GM19193 (cell line): ENCODE results near the gene FGF5.

Source experiments
- POLR2A ChIP-seq: IDR thresholded peaks from 4 replicates; pipeline ENCODE4 v1.6.1; 2011; ENCODE audit not compliant: insufficient read depth, insufficient read length; ENCODE audit errors: extremely low read depth

FGF5 gene

DNA sequence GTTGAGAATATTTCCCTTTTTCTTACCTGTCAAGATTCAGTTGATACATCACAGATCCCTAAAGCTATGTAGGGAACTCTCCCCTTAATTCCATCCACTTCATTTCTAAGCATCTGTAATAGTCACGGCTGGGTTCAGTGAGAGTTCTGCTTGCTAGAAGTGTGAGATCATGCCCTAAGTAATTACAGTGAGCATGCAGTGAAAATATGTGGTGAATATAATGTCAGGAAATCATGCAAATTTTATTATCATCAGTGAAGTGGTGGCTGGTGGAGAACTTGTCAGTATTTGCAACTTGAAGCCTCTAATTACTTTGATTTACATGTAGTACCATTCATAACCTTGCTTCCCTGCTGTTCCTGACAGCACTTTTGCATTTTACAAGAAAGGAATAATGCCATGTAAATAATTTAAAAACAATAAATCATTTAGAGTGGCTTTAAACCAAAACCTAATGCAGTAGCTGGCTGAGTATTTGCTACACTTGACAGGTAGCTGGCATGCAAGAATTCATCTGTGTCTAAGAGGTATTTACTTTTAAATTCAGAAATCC, 40.8 kb downstream of the FGF5 start:
- no peak for TF ChIP-seq POLR2A

DNA sequence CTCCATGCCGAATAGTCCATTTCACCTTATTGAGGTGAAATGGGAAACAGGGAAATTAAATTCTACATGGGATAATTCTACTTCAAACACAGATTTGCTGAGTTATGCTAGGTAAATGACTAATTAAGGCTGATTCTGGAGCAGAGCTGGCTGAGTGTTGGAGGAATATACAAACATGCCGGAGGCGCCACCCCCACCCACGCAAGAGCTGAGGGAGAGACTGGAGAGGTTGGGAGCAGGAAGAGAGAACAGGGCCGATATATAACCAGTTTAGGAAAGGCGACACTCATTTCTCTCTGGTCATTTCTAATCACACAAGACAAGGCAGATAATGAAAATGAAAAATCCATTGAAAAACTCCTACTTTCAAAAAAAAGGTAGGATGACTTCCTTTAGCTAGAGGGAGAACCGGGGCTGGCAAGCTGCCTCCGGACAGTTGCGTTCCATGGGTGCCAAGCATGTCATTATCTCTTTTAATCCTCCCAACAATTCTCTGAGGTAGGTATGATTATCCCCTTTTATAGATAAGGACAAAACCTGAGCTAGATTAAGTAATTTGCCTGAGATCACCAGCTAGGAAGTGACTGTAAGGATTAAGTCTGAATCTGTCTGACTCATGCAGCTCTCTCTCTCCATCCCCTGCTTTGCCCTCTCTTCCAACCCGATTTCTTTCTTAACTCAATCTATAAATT, 41.5 kb downstream of the FGF5 start:
- no peak for TF ChIP-seq POLR2A

DNA sequence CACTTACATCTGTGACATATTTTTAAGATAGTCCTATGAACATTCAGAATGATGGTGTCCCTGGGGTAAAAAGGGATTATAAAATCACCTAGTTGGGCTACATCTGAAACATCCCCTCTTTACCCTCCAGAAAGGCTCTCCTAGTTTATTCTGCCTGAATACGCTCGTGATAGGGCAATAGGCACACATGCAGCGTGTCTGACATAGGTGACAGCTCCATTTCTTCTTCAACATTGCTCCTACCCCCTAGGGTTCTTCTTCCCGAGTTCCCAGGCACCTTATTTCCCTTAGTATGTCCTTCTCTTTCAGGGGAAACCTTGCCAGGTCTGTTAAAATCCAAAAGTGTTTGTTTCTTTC, 42.0 kb downstream of the FGF5 start:
- TF ChIP-seq POLR2A = no peak

DNA sequence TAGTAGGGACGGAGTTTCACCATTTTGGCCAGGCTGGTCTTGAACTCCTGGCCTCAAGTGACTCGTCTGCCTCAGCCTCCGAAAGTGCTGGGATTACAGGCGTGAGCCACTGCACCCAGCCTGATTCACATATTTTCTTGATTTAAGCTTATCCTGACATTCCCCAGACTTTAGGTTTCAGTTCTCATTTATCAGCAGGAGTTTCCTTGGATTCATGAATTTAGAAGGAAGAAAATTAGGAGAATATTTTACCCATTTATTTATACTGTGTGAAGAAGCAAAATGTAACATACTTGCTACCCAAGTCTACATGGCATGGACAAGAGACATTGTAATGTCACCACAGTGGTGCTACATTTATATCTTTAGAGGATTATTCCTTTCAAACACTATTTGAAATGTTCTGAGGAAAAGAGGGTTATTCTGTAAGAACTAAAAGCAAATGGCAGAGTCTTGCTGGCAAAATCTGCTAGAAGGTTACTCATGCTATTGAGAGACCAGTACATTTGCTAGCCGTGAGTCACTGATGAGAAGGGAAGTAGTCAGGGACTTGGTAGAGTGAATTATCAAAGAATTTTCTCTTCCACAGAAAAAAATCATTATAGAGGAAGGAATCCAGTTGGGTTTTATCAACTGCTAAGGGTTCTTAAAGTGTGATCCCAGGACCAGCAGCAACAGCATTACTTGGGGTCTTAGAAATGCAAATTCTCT, 43.0 kb downstream of the FGF5 start:
- TF ChIP-seq POLR2A = no peak

DNA sequence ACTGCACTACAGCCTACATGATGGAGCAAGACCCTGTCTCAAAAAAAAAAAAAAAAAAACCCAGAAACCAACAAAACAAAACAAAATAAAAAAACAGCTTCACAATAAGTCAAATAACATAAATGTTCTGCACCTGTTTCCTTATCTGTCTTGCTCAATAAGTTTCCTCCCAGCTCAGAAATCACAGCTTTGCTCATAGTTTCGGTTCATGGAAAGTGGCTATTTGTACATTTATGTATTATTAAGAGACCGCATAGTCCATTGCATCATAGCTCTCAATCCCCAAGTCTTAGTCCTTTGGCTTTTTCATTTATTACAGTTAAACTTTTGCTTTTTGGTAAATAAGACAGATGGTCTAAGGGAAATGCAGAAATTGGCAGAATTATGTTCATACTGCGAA, 44.7 kb downstream of the FGF5 start:
- no peak for TF ChIP-seq POLR2A

DNA sequence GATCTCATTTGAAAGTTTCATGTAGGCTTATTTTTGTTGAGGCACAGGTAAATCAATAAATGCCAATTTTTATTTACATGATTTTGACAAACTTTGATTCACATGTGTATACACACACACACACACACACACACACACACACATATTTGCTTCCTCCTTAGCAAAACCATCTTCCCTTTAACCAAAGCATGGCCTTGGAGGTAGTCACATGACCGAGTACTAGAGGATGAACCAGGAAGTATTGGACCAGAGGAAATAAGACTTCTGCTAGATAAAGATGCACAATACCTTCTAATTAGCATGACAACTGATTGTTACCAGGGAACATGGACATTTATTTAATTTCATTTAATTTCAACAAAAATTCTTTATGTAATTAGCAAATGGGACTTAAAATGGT, 45.7 kb downstream of the FGF5 start:
- TF ChIP-seq POLR2A = no peak

DNA sequence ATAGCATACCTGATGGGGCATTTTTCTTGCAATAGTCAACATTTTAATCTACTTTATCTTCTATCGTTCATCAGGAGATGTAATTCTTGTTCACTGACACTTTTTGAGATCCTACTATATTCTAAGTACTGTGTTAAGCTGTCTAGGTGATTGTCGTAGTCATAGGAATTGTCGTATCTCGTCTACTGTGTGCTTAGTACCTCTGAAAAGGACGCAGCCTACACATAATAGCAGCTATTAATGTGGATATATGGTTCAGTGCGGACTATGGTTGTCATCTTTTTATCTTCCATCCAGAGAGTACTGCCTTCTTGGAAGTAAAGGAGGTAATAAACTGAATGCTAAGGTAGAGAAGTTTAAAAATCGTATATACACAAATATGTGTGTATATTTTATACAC, 47.2 kb downstream of the FGF5 start:
- no peak for TF ChIP-seq POLR2A

DNA sequence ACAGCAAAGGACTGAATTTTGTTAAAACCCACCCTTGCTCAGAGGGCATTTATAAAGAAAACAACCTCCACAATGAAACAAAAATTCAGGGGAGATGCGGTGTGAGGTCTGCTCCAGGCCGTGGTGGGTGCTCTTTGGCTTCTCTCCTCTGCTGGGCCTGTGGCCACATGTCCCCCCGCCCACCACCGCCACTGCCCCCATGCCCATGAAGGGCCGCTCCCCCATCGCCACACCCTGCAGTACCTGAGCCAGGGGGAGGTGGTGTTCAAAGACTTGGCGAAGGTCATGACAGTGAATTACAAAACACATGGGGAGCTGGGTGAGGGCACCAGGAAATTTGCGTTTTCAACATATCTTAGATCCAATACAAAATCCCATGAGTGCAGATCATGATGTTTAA, 54.9 kb downstream of the FGF5 start:
- no peak for TF ChIP-seq POLR2A

DNA sequence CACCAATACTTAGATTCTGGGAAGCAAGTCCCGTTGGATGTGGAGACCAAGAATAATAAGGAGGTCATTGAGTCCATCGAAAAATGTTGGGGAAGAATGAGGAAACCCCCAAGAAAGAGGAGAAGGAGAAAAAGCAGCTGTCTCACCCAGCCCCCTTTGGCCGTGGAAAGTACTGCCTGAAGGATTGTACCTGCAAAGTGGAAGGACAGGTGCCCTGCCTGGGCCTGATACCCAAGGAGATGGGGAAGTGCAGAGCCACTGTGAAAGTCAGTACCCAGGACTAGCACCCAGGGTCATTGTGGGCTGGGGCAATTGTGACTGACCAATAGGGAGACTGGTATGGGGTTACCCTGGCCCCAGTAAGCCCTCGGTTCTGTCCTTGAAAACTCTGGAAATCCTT, 55.3 kb downstream of the FGF5 start:
- TF ChIP-seq POLR2A = no peak

DNA sequence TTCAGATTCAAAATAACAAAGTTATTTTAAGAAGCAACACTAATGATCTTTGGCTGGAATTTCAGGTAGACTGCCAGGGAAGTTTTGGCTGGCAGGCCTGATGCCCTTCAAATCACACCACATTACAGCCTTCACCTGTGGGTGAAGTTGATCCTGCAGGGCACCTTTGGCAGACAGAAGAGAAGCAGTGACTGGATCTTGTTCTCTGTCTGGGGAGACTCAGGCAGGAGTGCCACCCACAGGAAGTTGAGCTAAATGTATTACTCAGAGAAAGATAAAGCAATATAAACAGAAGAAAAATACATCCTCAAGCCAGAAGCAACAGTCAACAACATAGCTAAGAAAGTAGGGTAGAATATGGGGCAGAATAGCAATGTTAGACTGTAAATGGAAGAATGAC, 56.3 kb downstream of the FGF5 start:
- TF ChIP-seq POLR2A = no peak

DNA sequence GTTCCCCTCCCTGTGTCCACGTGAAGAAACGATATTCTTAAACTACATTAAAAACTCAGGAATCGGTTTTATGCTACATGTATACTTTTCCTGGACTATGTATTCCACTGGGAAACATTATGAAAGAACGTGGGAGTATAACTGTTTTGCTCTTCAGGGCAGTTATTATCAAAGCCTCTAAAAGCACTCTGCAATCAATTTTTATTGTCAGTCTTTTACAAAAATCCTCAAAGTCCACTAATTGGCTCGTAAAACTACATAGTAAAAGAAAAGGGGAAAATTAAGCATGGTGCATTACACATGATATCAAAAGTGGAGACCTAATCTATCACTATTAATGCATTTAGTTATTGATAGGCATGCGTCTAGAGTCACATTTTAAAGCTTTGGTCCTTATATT, 57.7 kb downstream of the FGF5 start:
- no peak for TF ChIP-seq POLR2A

DNA sequence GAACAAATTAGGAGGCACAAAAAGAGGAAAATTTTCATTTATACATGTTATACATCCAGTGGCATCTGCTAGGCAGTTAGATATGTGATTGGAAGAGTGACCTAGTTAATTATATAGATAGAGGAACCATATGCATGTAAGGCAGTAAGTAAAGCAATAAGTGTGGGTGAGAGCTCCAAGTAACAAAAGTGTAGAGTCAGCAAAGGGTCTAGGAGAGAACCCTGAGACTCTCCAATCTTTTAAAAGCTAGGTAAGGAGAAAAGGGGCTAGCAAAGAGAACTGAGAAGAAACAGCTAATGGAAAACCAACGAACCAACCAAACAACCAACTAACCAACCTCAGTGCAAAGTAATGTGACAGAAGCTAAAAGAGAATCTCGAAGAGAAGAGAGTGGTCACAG, 65.2 kb downstream of the FGF5 start:
- no peak for TF ChIP-seq POLR2A

DNA sequence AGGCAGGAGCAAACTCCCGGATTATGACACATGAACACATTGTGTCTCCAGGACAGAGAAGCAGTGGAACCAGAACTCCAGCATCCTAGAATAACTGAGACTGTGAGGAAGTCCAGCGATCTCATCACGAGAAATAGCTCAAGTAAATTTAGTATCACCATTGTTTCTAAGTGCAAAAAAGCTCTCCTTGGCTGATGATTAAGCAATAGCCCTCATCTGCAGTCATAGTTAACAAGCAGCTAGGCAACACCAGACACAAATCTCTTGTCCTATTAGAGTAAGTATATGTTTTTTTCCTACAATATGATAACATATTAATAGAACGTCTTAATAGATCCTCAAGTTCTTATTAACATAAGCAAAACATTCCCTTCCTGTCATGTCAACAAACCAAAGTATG, 66.7 kb downstream of the FGF5 start:
- TF ChIP-seq POLR2A = no peak

DNA sequence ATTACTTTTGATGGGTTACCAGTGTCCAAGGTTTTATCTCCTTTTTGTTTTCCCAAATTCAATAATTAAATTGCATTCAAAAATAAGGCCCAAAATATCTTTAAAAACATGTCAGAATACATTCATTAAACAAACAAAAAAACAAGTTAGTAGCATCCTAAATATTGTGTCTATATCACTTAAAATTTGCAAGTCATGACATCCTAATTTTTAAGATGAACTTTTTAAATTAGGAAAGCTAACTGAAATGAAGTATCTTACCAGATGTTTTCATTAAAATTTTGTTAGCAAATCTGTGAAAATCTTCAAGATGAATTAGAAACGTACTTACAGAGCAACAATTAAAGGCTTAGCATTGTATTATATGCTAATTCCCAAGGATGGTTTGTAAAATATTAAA, 68.1 kb downstream of the FGF5 start:
- TF ChIP-seq POLR2A = no peak

DNA sequence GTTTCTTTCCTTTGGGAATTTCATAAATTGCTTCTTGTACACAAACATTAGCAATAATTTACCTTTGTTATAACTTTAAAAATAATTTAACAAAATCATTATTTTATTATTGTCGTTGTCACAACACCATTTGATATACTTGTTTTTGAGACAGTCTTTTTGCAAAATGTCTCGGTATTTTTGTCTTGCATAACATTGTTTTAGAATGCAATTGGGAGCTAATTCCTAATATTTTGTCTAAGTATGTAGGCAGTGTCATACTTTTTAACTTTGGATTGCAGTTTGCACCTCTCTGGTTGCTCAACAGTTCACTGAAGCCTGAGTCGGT, 68.7 kb downstream of the FGF5 start:
- no peak for TF ChIP-seq POLR2A

DNA sequence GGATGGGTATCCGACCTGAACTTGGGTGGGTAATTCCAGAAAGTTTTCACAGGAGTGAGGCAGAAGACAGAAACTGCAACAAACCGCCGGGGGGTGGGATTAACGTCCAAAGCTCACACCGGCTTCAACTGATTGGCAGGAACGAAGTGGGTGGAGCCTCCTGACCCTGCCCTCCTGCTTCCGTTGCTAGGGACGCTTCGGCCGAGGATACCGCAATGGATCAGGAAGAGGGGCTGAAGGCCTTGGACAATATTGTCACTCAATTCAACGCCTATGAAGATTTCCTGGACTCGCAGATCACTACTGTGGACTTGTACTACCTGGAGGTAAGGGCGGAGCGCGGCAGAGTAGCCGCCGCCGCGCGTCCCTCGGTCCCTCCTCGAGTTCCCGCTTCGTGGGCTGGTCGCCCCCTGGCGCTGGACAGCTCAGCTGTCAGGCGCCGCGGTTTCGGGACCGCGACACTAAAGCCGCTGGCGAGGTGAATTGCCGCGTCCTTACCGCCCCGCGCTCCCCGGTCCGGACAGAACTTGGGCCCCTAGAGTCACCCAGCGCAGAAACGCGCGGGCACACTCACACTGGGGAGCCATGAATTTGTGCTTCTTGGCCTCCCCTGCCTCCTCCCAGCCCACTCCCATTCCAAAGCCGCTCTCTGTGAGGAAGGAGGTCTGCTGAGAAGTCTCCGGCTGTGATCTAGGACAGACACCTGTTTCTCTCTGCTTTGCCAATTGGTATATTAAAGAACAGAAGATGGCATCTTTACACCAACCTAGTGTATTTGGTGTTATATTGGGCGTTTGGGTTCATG, 69.3 kb downstream of the FGF5 start, which contains the start of gene CFAP299:
CFAP299 (plus strand) TSS at position 177 of the 805 bp plus-strand sequence.
- TF ChIP-seq POLR2A = no peak

DNA sequence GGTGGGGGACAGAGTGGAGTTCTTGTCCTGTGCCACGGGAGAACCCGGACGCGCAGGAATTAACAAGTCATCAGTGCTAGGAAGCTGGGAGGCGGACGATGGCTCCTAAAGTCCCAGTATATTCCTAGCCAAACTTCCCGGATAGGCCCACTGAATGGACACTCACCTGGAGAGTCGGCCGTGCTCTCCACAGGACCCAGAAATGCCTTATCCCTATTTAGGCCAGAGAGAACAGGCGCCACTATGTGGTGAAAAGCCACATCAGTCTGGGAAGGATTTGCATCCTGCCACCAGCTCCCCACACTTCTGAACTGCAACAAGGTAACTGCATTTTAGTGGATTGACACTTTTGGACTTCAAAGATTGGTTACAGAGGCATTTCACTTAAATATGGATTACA, 70.1 kb downstream of the FGF5 start:
- no peak for TF ChIP-seq POLR2A

DNA sequence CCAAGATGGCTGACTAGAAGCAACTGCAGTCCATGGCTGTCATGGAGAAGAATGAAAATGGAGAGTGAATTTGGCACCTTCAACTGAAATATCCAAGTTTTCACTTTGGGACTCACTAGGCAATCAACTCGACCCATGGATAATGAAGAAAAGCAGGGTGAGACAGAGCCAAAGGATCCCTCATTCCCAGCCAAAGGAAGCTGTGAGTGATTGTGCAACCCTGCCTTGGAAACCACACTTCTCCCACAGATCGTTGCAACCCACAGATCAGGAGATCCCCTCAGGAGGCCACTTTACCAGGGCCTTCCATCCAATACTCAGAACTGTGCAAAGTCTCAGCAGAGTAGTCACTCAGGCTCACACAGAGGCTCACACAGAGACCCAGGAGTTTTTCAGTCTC, 73.6 kb downstream of the FGF5 start:
- no peak for TF ChIP-seq POLR2A
